Sigmoid colon (tissue), 4 donors: ENCODE results near the gene EPG5.

Source experiments
- CTCF ChIP-seq, 4 experiments: fragments of 450-650 bp in 3 of 4; fragments of 200-600 bp in 1 of 4; IDR thresholded peaks; one replicate each; pipeline ENCODE4 v1.5.1; 2016 to 2019; ENCODE audit warnings: antibody characterized with exemption in 4 of 4, mild to moderate bottlenecking in 3 of 4, moderate library complexity in 2 of 4
- EP300 ChIP-seq, 4 donors: sonication (generic); formaldehyde crosslinking; IDR thresholded peaks; one replicate each; pipeline ENCODE4 v1.6.1; 2017; ENCODE audit warnings: antibody characterized with exemption in 4 of 4
- POLR2A ChIP-seq, 2 donors: fragments of 450-650 bp; IDR thresholded peaks; one replicate each; pipeline ENCODE4 v1.6.1; 2016; ENCODE audit warnings: antibody characterized with exemption in 2 of 2, mild to moderate bottlenecking in 2 of 2, moderate library complexity in 2 of 2

GRCh38 chr18:45806226-45806625, 160.9 kb downstream of the EPG5 start:
- TF ChIP-seq CTCF (IDR thresholded peaks at IDR 0.05) (no peak), EP300 (IDR thresholded peaks at IDR 0.05) (no peak), POLR2A (IDR thresholded peaks at IDR 0.05) (no peak)
